GM12878 (cell line): ENCODE results near the gene PRKRIP1. TPM values are rescaled to one million over a fixed set of nuclear protein-coding genes. Genes with fewer than 3 reads are reported as not detected.

ENCODE experiments used
- ATAC-seq: fragments of 200-7000 bp; cut with Tn5 transposase; 3 replicates; pipeline ENCODE4 v1.9.1; 2020; ENCODE audit warnings: mild to moderate bottlenecking, moderate library complexity
- BruUV-seq: library from RNA; stranded (reverse); fragments of 400-500 nt; replicated peaks from 2 replicates; lab custom pipeline; 2021; lab: Mats Ljungman, UMichigan
- CTCF ChIA-PET: fragments of 300-600 bp; sonication (Branson Sonifier 250); formaldehyde crosslinking; extraction: SDS; loops from one replicate; lab custom pipeline; 2021; ENCODE audit warnings: inconsistent platforms; lab: Yijun Ruan, JAX
- POLR2A ChIA-PET: fragments of 350-600 bp; formaldehyde crosslinking; extraction: SDS; loops from one replicate; lab custom pipeline; 2021; ENCODE audit warnings: inconsistent platforms; lab: Charles Lee
- RAD21 ChIA-PET: fragments of 300-600 bp; sonication (Branson Sonifier 250); formaldehyde crosslinking; loops from one replicate; lab custom pipeline; 2023; ENCODE audit warnings: antibody characterized with exemption; ENCODE audit not compliant: unreplicated experiment; lab: Charles Lee
- SMC1A ChIA-PET: fragments of 300-600 bp; sonication (Branson Sonifier 250); formaldehyde crosslinking; loops from one replicate; lab custom pipeline; 2023; ENCODE audit not compliant: unreplicated experiment, uncharacterized antibody; lab: Charles Lee
- DNase-seq: peaks from one replicate; pipeline ENCODE4 v3.0.0-alpha.2; 2011; ENCODE audit warnings: low read depth, low spot score
- FAIRE-seq: peaks from 3 replicates; lab custom pipeline; 2011; peaks lifted over from hg19 to GRCh38; lab: Jason Lieb, UNC
- H2AFZ ChIP-seq: 2 replicates; pipeline ENCODE4 v1.6.0; 2011; ENCODE audit warnings: low read depth, low read length, control low read depth; ENCODE audit not compliant: control insufficient read depth
- H3K27ac ChIP-seq: 2 replicates; pipeline ENCODE4 v1.5.1; 2011; ENCODE audit warnings: control low read depth; ENCODE audit not compliant: control insufficient read depth, insufficient read depth
- H3K27me3 ChIP-seq, 2 experiments: replicated peaks in 1 of 2; 2 replicates each; pipeline versions ENCODE4 v1.6.0 to v1.6.1; 2011; ENCODE audit warnings: low read length in 1 of 2; ENCODE audit not compliant: control insufficient read depth in 2 of 2, insufficient read depth in 2 of 2
- H3K36me3 ChIP-seq, 2 experiments: 2 replicates each; pipeline ENCODE4 v1.5.1; 2011; ENCODE audit warnings: low read length in 1 of 2; ENCODE audit not compliant: control insufficient read depth in 2 of 2, insufficient read depth in 2 of 2
- H3K4me1 ChIP-seq: 2 replicates; pipeline ENCODE4 v1.6.1; 2011; ENCODE audit warnings: mild to moderate bottlenecking, low read length, moderate library complexity, mixed read lengths; ENCODE audit not compliant: control insufficient read depth, insufficient read depth
- H3K4me2 ChIP-seq: 2 replicates; pipeline ENCODE4 v1.6.0; 2011; ENCODE audit warnings: control low read depth; ENCODE audit not compliant: control insufficient read depth, insufficient read depth
- H3K4me3 ChIP-seq: fragments of 200-600 bp; sonication (generic); 2 replicates; pipeline ENCODE4 v1.5.1; 2016
- H3K79me2 ChIP-seq: 2 replicates; pipeline ENCODE4 v1.6.0; 2011; ENCODE audit warnings: low read length; ENCODE audit not compliant: control insufficient read depth, insufficient read depth
- H3K9ac ChIP-seq: 2 replicates; pipeline ENCODE4 v1.8.0; 2011; ENCODE audit warnings: low read length, control low read depth, mixed read lengths; ENCODE audit not compliant: control insufficient read depth, insufficient read depth
- H3K9me3 ChIP-seq: replicated peaks from 3 replicates; pipeline ENCODE4 v1.5.1; 2011; ENCODE audit warnings: mild to moderate bottlenecking, low read length; ENCODE audit not compliant: control insufficient read depth, insufficient read depth
- H4K20me1 ChIP-seq: 2 replicates; pipeline ENCODE4 v1.6.0; 2011; ENCODE audit not compliant: control insufficient read depth, insufficient read depth
- IKZF2 ChIP-seq, 2 experiments: fragments of 450-650 bp; IDR thresholded peaks; 2 replicates each; pipeline ENCODE4 v1.6.1; 2017; ENCODE audit warnings: mild to moderate bottlenecking in 2 of 2, moderate library complexity in 2 of 2
- NBN ChIP-seq: fragments of 450-650 bp; IDR thresholded peaks from 2 replicates; pipeline ENCODE4 v1.6.1; 2016
- WGBS: methylation state at CpG from one replicate; pipeline ENCODE4 v1.1.6; 2016; ENCODE audit warnings: low lambda C conversion rate; ENCODE audit not compliant: insufficient replicate concordance, insufficient coverage; ENCODE audit errors: missing lambda C conversion rate; 5-methylcytosine and 5-hydroxymethylcytosine counted together
- in situ Hi-C: fragments of 300-500 bp; cut with MboI; formaldehyde crosslinking; loops from 9 replicates; pipeline ENCODE4 v1.14.3; 2018; ENCODE audit warnings: mixed read lengths
- intact Hi-C: fragments of 100-400 bp; cut with micrococcal nuclease; formaldehyde crosslinking; loops from one replicate; pipeline ENCODE4 v1.14.2; 2022; ENCODE audit not compliant: unreplicated experiment
- polyA plus RNA-seq, 11 experiments: library from polyadenylated mRNA; depleted of rRNA in 4 of 11; unstranded in 6 of 11; stranded (reverse) in 5 of 11; fragments of >200 nt; fragmentation: Nextera tagmentation in 4 of 11; fragmentation: Illumina TruSeq in 1 of 11; extraction: Ambion mirVana in 4 of 11; extraction: Trizol in 1 of 11; gene quantifications; 1 replicate in 1 of 11; 2 replicates in 10 of 11; pipeline versions ENCODE4 v1.2.1 to v1.2.3, GENCODE V29; 2011 to 2016; ENCODE audit warnings: inconsistent platforms in 2 of 11, missing spikeins in 2 of 11, low read depth in 1 of 11
- total RNA-seq, 4 experiments: library from RNA; depleted of rRNA in 3 of 4; stranded (reverse); fragments of >200 nt in 3 of 4; fragmentation: Illumina TruSeq in 1 of 4; extraction: Trizol in 1 of 4; gene quantifications; 2 replicates each; pipeline versions ENCODE4 v1.2.1 to v1.2.3, GENCODE V29; 2013 to 2021
- TF ChIP-seq, protein P1 (sequence below): fragments of 450-650 bp; IDR thresholded peaks from 2 replicates; pipeline ENCODE4 v1.6.1; 2017; ENCODE audit warnings: mild to moderate bottlenecking, moderate library complexity

Gene PRKRIP1
- total and polyA plus RNA-seq, 10 of the 15 experiments (the other 5 are each of a cell fraction or from before 2014, with no cell fraction given) = 17.0 to 38.4 (median 25.5) TPM

- TF ChIP-seq, protein P1, sequence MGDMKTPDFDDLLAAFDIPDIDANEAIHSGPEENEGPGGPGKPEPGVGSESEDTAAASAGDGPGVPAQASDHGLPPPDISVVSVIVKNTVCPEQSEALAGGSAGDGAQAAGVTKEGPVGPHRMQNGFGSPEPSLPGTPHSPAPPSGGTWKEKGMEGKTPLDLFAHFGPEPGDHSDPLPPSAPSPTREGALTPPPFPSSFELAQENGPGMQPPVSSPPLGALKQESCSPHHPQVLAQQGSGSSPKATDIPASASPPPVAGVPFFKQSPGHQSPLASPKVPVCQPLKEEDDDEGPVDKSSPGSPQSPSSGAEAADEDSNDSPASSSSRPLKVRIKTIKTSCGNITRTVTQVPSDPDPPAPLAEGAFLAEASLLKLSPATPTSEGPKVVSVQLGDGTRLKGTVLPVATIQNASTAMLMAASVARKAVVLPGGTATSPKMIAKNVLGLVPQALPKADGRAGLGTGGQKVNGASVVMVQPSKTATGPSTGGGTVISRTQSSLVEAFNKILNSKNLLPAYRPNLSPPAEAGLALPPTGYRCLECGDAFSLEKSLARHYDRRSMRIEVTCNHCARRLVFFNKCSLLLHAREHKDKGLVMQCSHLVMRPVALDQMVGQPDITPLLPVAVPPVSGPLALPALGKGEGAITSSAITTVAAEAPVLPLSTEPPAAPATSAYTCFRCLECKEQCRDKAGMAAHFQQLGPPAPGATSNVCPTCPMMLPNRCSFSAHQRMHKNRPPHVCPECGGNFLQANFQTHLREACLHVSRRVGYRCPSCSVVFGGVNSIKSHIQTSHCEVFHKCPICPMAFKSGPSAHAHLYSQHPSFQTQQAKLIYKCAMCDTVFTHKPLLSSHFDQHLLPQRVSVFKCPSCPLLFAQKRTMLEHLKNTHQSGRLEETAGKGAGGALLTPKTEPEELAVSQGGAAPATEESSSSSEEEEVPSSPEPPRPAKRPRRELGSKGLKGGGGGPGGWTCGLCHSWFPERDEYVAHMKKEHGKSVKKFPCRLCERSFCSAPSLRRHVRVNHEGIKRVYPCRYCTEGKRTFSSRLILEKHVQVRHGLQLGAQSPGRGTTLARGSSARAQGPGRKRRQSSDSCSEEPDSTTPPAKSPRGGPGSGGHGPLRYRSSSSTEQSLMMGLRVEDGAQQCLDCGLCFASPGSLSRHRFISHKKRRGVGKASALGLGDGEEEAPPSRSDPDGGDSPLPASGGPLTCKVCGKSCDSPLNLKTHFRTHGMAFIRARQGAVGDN = peak; percentile 76
These were observed 49.0 kb downstream of the PRKRIP1 start (continued) for GRCh38 chr7:102444961-102445673.

DNA sequence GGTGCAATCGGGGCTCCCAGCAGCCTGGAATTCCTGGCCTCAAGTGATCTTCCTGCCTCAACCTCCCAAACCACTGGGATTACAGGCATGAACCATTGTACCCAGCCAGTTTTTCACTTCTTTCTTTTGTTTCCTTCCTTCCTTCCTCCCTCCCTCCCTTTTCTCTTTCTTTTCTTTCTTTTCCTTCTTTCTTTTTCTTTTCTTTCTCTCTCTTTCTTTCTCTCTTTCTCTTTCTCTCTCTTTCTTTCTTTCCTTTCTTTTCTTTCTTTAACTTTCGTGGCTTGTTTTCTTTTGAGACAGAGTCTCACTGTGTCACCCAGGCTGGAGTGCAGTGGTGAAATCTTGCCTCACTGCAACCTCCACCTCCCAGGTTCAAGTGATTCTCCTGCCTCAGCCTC is 49.5 kb downstream of the PRKRIP1 start:
- CTCF ChIA-PET = interaction anchor here (0.8 to 2.3 kb wide), 7 partner anchors 11 to 41 kb away, joined by 3 to 14 read pairs (median 8); no protein-coding TSS in a partner anchor
- peaks cover 47% of the 10 kb centered on the region for H3K4me1 ChIP-seq

More for the DNA sequence above, 49.5 kb downstream of the PRKRIP1 start:
- H3K27me3 ChIP-seq = no peaks in the 10 kb centered on the region
- peaks cover 10 to 22% of the 10 kb centered on the region in 2 experiments; a peak in 3 of 4 replicates for H3K36me3 ChIP-seq
- peak overlapping the region; percentile 1; the same call in 1 of the 2 replicates for H3K4me2 ChIP-seq
- no peak for FAIRE-seq
- peak overlapping the region; percentile 81 for H3K27ac ChIP-seq
- H4K20me1 ChIP-seq = no peaks in the 10 kb centered on the region
- TF ChIP-seq IKZF2 (IDR thresholded peaks at IDR 0.05) (peak in 1 of 2 experiments; percentile 24; a peak in 1 of 4 replicates), NBN (no peak)
- BruUV-seq = no TSS peak
- ChIA-PET RAD21 (interaction anchor here (1.0 to 9.0 kb wide), 8 partner anchors 13 to 49 kb away, joined by 3 to 115 read pairs (median 6); partner anchors contain the start of genes ORAI2 and PRKRIP1), POLR2A (interaction anchor here (0.7 to 9.7 kb wide), 6 partner anchors 15 to 41 kb away, joined by 3 to 210 read pairs (median 6); partner anchors contain the start of gene ORAI2), SMC1A (interaction anchor here (0.7 to 5.8 kb wide), 9 partner anchors 10 to 50 kb away, joined by 3 to 76 read pairs (median 11); partner anchors contain the start of genes ALKBH4 and PRKRIP1)
- intact Hi-C loops = loop anchor here (1.0 kb wide), 1 partner anchor 37 kb away; no protein-coding TSS in a partner anchor
- WGBS = 70% methylated on average over 2 of the region's 2 CpGs
- no peak overlapping the region for H3K4me3 ChIP-seq
- no peaks in the 10 kb centered on the region for H3K9me3 ChIP-seq
- no peak overlapping the region for H2AFZ ChIP-seq
- no peak for ATAC-seq
- in situ Hi-C loops = no loop called here
- no peak for DNase-seq
- peaks cover 7% of the 10 kb centered on the region for H3K79me2 ChIP-seq
- H3K9ac ChIP-seq = no peak overlapping the region
